Neural cell (in vitro differentiated cells): Measurements from ENCODE around the gene RPL15.

Experiments
- CTCF ChIP-seq: fragments of 450-650 bp; IDR thresholded peaks from 2 replicates; pipeline ENCODE4 v1.5.1; 2014; ENCODE audit warnings: antibody characterized with exemption, mild to moderate bottlenecking, moderate library complexity; ENCODE audit not compliant: poor library complexity, severe bottlenecking
- EP300 ChIP-seq: fragments of 450-650 bp; conservative IDR thresholded peaks from 2 replicates; pipeline ENCODE4 v1.6.1; 2014; ENCODE audit warnings: antibody characterized with exemption, mild to moderate bottlenecking, moderate library complexity; ENCODE audit not compliant: poor library complexity, severe bottlenecking
- EZH2 ChIP-seq: fragments of 200-600, 300-800 bp; shearing (Covaris generic), sonication (generic); IDR thresholded peaks from 2 replicates; pipeline ENCODE4 v1.6.1; 2014; ENCODE audit warnings: antibody characterized with exemption, low read length, borderline replicate concordance, mild to moderate bottlenecking; ENCODE audit not compliant: insufficient read depth, poor library complexity, severe bottlenecking
- MXI1 ChIP-seq: fragments of 450-650 bp; conservative IDR thresholded peaks from 2 replicates; pipeline ENCODE4 v1.6.1; 2014; ENCODE audit warnings: antibody characterized with exemption, mild to moderate bottlenecking; ENCODE audit not compliant: poor library complexity, severe bottlenecking
- POLR2AphosphoS5 ChIP-seq: IDR thresholded peaks from 2 replicates; pipeline ENCODE4 v1.6.1; 2012
- RAD21 ChIP-seq: fragments of 450-650 bp; conservative IDR thresholded peaks from 2 replicates; pipeline ENCODE4 v1.6.1; 2014; ENCODE audit warnings: antibody characterized with exemption, mild to moderate bottlenecking, moderate library complexity
- REST ChIP-seq: IDR thresholded peaks from 2 replicates; pipeline ENCODE4 v1.6.1; 2012; ENCODE audit warnings: borderline replicate concordance
- SMC3 ChIP-seq: fragments of 450-650 bp; conservative IDR thresholded peaks from 2 replicates; pipeline ENCODE4 v1.6.1; 2014; ENCODE audit warnings: antibody characterized with exemption, mild to moderate bottlenecking, moderate library complexity; ENCODE audit not compliant: poor library complexity
- TAF1 ChIP-seq: IDR thresholded peaks from 2 replicates; pipeline ENCODE4 v1.6.1; 2012; ENCODE audit warnings: low read depth

GRCh38 chr3:23954144-23954543 is 37.2 kb downstream of the RPL15 start:
- TF ChIP-seq CTCF (no peak), RAD21 (no peak), EZH2 (no peak), EP300 (no peak), POLR2AphosphoS5 (no peak), SMC3 (no peak), TAF1 (no peak), REST (no peak), MXI1 (no peak)
